Neutrophil (primary cell): Measurements from ENCODE around the gene CES3.
"Not testable (repeated sequence)": the region's sequence is repeated elsewhere in the genome, so short reads cannot be mapped to it uniquely, and the experiment has no call there.

ENCODE experiments used
- H3K27ac ChIP-seq: fragments of 200-600 bp; sonication (generic); 2 replicates; pipeline ENCODE4 v1.5.1; 2016; ENCODE audit warnings: mild to moderate bottlenecking, moderate library complexity
- H3K27me3 ChIP-seq: fragments of 200-600 bp; sonication (generic); 2 replicates; pipeline ENCODE4 v1.6.0; 2016; ENCODE audit warnings: mild to moderate bottlenecking
- H3K36me3 ChIP-seq: fragments of 200-600 bp; sonication (generic); 2 replicates; pipeline ENCODE4 v1.5.1; 2017
- H3K4me1 ChIP-seq, 2 experiments: fragments of 200-600 bp in 1 of 2; sonication (generic) in 1 of 2; 1 replicate in 1 of 2; 2 replicates in 1 of 2; pipeline versions ENCODE4 v1.5.1 to v1.6.1; 2013 to 2016; ENCODE audit warnings: low read depth in 1 of 2, low read length in 1 of 2, mild to moderate bottlenecking in 1 of 2, moderate library complexity in 1 of 2; ENCODE audit not compliant: control insufficient read depth in 1 of 2, insufficient read depth in 1 of 2
- H3K4me3 ChIP-seq, 2 experiments: fragments of 200-600 bp in 1 of 2; sonication (generic) in 1 of 2; 1 replicate in 1 of 2; 2 replicates in 1 of 2; pipeline ENCODE4 v1.5.1; 2013 to 2016; ENCODE audit warnings: low read depth in 1 of 2, low read length in 1 of 2, mild to moderate bottlenecking in 1 of 2, moderate library complexity in 1 of 2
- H3K9me3 ChIP-seq: fragments of 200-600 bp; sonication (generic); 2 replicates; pipeline ENCODE4 v1.5.1; 2016
- TF ChIP-seq, protein P1 (sequence below): fragments of 200-600 bp; sonication (generic); IDR thresholded peaks from 2 replicates; pipeline ENCODE4 v1.5.1; 2016; ENCODE audit warnings: antibody characterized with exemption

CES3 gene

DNA sequence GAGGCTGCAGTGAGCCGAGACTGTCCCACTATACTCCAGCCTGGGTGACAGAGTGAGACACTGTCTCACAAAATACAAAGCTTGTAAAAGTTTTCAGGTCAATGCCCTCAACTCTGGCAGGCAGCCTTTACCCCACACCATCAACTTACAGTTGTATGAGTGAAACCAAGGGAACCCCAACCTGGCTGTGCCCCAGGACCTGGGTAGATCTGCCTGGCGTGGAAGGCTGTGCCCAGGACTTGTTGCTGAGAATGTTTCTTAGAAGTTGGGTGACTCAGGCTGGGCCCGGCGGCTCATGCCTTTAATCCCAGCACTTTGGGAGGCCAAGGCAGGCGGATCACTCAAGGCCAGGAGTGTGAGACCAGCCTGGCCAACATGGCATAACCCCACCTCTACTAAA lies 7.8 kb downstream of the CES3 start:
- TF ChIP-seq, protein P1, sequence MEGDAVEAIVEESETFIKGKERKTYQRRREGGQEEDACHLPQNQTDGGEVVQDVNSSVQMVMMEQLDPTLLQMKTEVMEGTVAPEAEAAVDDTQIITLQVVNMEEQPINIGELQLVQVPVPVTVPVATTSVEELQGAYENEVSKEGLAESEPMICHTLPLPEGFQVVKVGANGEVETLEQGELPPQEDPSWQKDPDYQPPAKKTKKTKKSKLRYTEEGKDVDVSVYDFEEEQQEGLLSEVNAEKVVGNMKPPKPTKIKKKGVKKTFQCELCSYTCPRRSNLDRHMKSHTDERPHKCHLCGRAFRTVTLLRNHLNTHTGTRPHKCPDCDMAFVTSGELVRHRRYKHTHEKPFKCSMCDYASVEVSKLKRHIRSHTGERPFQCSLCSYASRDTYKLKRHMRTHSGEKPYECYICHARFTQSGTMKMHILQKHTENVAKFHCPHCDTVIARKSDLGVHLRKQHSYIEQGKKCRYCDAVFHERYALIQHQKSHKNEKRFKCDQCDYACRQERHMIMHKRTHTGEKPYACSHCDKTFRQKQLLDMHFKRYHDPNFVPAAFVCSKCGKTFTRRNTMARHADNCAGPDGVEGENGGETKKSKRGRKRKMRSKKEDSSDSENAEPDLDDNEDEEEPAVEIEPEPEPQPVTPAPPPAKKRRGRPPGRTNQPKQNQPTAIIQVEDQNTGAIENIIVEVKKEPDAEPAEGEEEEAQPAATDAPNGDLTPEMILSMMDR: no peak
- H3K36me3 ChIP-seq: no peaks in the 10 kb centered on the region
- no peak overlapping the region for H3K27ac ChIP-seq
- H3K9me3 ChIP-seq: no peaks in the 10 kb centered on the region
- H3K27me3 ChIP-seq: peaks cover 4% of the 10 kb centered on the region
- no peak overlapping the region for H3K4me3 ChIP-seq
- H3K4me1 ChIP-seq: no peaks in the 10 kb centered on the region

DNA sequence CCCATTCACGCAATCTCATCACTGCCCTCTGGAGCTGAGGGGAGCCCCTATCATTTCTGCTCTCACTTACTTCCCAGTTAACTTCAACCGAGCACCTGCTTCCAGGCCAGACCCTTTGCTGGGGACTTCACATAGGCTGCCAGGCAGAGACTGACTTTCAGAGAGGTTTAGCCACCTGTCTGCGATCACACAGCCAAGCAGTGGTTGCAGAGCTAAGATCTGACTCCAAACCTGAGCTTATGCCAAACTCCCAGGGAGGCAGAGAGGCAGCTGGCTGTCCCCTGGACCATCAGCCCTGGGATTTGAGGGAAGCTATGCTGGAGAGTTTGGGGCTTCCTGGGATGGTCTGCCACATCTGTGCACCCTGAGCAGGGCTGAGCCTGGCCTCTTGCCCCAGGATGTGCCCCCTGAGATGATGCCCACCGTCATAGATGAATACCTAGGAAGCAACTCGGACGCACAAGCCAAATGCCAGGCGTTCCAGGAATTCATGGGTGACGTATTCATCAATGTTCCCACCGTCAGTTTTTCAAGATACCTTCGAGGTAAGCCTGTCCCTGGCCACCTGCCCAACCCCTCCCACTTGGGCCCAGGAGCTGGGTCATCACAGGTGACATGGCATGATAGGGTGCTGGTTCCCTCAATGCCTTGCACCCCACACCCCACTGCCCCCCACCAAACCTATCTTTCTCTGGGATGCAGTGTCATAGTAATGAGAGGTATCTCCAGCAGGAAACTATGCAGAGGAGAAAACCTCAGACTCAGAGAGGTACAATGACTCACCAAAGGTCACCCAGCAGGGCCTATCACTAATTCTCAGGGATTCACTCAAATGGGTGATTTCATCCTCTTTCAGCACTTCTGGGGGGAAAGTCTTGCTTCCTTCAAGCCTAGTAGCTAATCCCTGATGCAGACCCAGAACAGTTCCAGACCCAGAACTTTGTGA lies 10.0 kb downstream of the CES3 start:
- no peak overlapping the region for H3K4me3 ChIP-seq
- no peaks in the 10 kb centered on the region for H3K9me3 ChIP-seq
- H3K27ac ChIP-seq: no peak overlapping the region
- H3K4me1 ChIP-seq: no peaks in the 10 kb centered on the region
- no peaks in the 10 kb centered on the region for H3K36me3 ChIP-seq
- TF ChIP-seq, protein P1: no peak
- peaks cover 26% of the 10 kb centered on the region for H3K27me3 ChIP-seq

DNA sequence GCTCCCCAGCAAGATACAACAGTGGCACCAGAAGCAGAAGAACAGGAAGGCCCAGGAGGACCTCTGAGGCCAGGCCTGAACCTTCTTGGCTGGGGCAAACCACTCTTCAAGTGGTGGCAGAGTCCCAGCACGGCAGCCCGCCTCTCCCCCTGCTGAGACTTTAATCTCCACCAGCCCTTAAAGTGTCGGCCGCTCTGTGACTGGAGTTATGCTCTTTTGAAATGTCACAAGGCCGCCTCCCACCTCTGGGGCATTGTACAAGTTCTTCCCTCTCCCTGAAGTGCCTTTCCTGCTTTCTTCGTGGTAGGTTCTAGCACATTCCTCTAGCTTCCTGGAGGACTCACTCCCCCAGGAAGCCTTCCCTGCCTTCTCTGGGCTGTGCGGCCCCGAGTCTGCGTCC lies 11.9 kb downstream of the CES3 start:
- Histone ChIP-seq H3K27me3 (peaks cover 36% of the 10 kb centered on the region), H3K4me3 (no peak overlapping the region), H3K4me1 (no peaks in the 10 kb centered on the region), H3K36me3 (no peaks in the 10 kb centered on the region), H3K27ac (no peak overlapping the region), H3K9me3 (no peaks in the 10 kb centered on the region)
- TF ChIP-seq, protein P1: no peak

DNA sequence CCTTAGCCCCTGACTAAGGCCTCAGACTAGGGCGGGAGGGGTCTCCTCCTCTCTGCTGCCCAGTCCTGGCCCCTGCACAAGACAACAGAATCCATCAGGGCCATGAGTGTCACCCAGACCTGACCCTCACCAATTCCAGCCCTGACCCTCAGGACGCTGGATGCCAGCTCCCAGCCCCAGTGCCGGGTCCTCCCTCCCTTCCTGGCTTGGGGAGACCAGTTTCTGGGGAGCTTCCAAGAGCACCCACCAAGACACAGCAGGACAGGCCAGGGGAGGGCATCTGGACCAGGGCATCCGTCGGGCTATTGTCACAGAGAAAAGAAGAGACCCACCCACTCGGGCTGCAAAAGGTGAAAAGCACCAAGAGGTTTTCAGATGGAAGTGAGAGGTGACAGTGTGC lies 12.7 kb downstream of the CES3 start:
- no peaks in the 10 kb centered on the region for H3K36me3 ChIP-seq
- H3K4me3 ChIP-seq: no peak overlapping the region
- TF ChIP-seq, protein P1: no peak
- H3K9me3 ChIP-seq: no peaks in the 10 kb centered on the region
- H3K27me3 ChIP-seq: peaks cover 36% of the 10 kb centered on the region
- H3K27ac ChIP-seq: no peak overlapping the region
- no peaks in the 10 kb centered on the region for H3K4me1 ChIP-seq

DNA sequence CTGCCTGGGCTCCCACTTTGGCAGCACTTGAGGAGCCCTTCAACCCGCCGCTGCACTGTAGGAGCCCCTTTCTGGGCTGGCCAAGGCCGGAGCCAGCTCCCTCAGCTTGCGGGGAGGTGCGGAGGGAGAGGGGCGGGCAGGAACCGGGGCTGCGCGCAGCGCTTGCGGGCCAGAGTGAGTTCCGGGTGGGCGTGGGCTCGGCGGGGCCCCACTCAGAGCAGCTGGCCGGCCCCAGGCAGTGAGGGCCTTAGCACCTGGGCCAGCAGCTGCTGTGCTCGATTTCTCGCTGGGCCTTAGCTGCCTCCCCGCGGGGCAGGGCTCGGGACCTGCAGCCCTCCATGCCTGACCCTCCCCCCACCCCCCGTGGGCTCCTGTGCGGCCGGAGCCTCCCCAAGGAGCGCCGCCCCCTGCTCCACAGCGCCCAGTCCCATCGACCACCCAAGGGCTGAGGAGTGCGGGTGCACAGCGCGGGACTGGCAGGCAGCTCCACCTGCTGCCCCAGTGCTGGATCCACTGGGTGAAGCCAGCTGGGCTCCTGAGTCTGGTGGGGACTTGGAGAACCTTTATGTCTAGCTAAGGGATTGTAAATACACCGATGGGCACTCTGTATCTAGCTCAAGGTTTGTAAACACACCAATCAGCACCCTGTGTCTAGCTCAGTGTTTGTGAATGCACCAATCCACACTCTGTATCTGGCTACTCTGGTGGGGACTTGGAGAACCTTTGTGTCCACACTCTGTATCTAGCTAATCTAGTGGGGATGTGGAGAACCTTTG lies 13.3 kb downstream of the CES3 start:
- H3K36me3 ChIP-seq, H3K4me1 ChIP-seq, H3K4me3 ChIP-seq, H3K27ac ChIP-seq, H3K9me3 ChIP-seq: not testable (repeated sequence)
- peaks cover 36% of the 10 kb centered on the region for H3K27me3 ChIP-seq

DNA sequence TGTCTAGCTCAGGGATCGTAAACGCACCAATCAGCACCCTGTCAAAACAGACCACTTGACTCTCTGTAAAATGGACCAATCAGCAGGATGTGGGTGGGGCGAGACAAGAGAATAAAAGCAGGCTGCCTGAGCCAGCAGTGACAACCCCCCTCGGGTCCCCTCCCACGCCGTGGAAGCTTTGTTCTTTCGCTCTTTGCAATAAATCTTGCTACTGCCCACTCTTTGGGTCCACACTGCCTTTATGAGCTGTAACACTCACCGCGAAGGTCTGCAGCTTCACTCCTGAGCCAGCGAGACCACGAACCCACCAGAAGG lies 13.8 kb downstream of the CES3 start:
- not testable (repeated sequence) for H3K4me1 ChIP-seq, H3K36me3 ChIP-seq, H3K27ac ChIP-seq, H3K4me3 ChIP-seq, H3K9me3 ChIP-seq
- peaks cover 39% of the 10 kb centered on the region for H3K27me3 ChIP-seq
